Chondrocyte (in vitro differentiated cells): ENCODE measurements around the gene DYNLT2B. TPM values are rescaled to one million over a fixed set of nuclear protein-coding genes. Genes with fewer than 3 reads are reported as not detected.
A peak's percentile ranks its signal among the peaks of the same experiment; 100 is the strongest.

Experiments used
- DNase-seq: peaks from one replicate; pipeline ENCODE4 v3.0.0; 2021; ENCODE audit warnings: mixed read lengths, low spot score
- H3K27ac Mint-ChIP-seq: one replicate; pipeline ENCODE4 v1.8.0; 2021; ENCODE audit warnings: mild to moderate bottlenecking, moderate library complexity, mixed read lengths; ENCODE audit not compliant: unreplicated experiment
- H3K27me3 Mint-ChIP-seq: 2 replicates; pipeline ENCODE4 v1.8.0; 2021; ENCODE audit warnings: low read depth, mixed read lengths
- H3K36me3 Mint-ChIP-seq: 2 replicates; pipeline ENCODE4 v1.8.0; 2021; ENCODE audit warnings: low read depth, mixed read lengths
- H3K4me1 Mint-ChIP-seq: 2 replicates; pipeline ENCODE4 v1.8.0; 2021; ENCODE audit warnings: low read depth, mild to moderate bottlenecking, mixed read lengths
- H3K4me3 Mint-ChIP-seq: one replicate; pipeline ENCODE4 v1.8.0; 2021; ENCODE audit warnings: mild to moderate bottlenecking, moderate library complexity, mixed read lengths; ENCODE audit not compliant: unreplicated experiment
- H3K9me3 Mint-ChIP-seq: 2 replicates; pipeline ENCODE4 v1.8.0; 2021; ENCODE audit warnings: low read depth, mixed read lengths
- CTCF ChIP-seq: fragments of 200-600 bp; sonication (generic); IDR thresholded peaks from 2 replicates; pipeline ENCODE4 v1.5.0; 2021; ENCODE audit warnings: antibody characterized with exemption, mild to moderate bottlenecking, moderate library complexity
- total RNA-seq: library from RNA; stranded (reverse); gene quantifications from 3 replicates; pipeline ENCODE4 v1.2.1, GENCODE V29; 2021

Gene DYNLT2B
- total RNA-seq, 1 donor from 2014 or later, result 12.1 TPM

- no peaks in the 10 kb centered on the region for H3K36me3 Mint-ChIP-seq
- TF ChIP-seq CTCF, result no peak
- peak overlapping the region; percentile 85 for H3K27ac Mint-ChIP-seq
- no peak for DNase-seq
- H3K4me3 Mint-ChIP-seq, result peak overlapping the region; percentile 98
- H3K9me3 Mint-ChIP-seq, result no peaks in the 10 kb centered on the region
- H3K4me1 Mint-ChIP-seq, result peaks cover 45% of the 10 kb centered on the region
- no peaks in the 10 kb centered on the region for H3K27me3 Mint-ChIP-seq
Measured at GRCh38 chr3:196288141-196288460, 29.9 kb downstream of the DYNLT2B start.

GRCh38 chr3:196287440-196288140, 30.4 kb downstream of the DYNLT2B start, which contains the start of gene PCYT1A:
PCYT1A (minus strand) TSS chr3:196287726; CDS start chr3:196270531, 17,195 bp downstream.
- TF ChIP-seq CTCF, result no peak

GRCh38 chr3:196287090-196287439, 31.0 kb downstream of the DYNLT2B start:
- TF ChIP-seq CTCF, result no peak
- no peaks in the 10 kb centered on the region for H3K27me3 Mint-ChIP-seq
- no peak for DNase-seq
- H3K36me3 Mint-ChIP-seq, result no peaks in the 10 kb centered on the region
- H3K9me3 Mint-ChIP-seq, result no peaks in the 10 kb centered on the region
- H3K4me1 Mint-ChIP-seq, result peaks cover 48% of the 10 kb centered on the region
- H3K4me3 Mint-ChIP-seq, result peak overlapping the region; percentile 98
- H3K27ac Mint-ChIP-seq, result peak overlapping the region; percentile 97

More at GRCh38 chr3:196287440-196288140, 30.4 kb downstream of the DYNLT2B start, which contains the start of gene PCYT1A:
- H3K36me3 Mint-ChIP-seq, result no peaks in the 10 kb centered on the region
- no peaks in the 10 kb centered on the region for H3K9me3 Mint-ChIP-seq
- H3K27ac Mint-ChIP-seq, result peak within 1 kb of the TSS; percentile 97
- H3K4me3 Mint-ChIP-seq, result peak within 1 kb of the TSS; percentile 98
- peak; percentile 95 for DNase-seq
- H3K4me1 Mint-ChIP-seq, result peaks cover 45% of the 10 kb centered on the region
- no peaks in the 10 kb centered on the region for H3K27me3 Mint-ChIP-seq

GRCh38 chr3:196284396-196284795, 33.6 kb downstream of the DYNLT2B start:
- Mint-ChIP-seq H3K27ac (peak overlapping the region; percentile 41), H3K36me3 (no peaks in the 10 kb centered on the region), H3K27me3 (no peaks in the 10 kb centered on the region), H3K4me1 (peaks cover 64% of the 10 kb centered on the region), H3K9me3 (no peaks in the 10 kb centered on the region), H3K4me3 (no peak overlapping the region)
- no peak for DNase-seq
- no peak for TF ChIP-seq CTCF

GRCh38 chr3:196281962-196282361, 36.1 kb downstream of the DYNLT2B start:
- TF ChIP-seq CTCF, result no peak
- H3K27me3 Mint-ChIP-seq, result no peaks in the 10 kb centered on the region
- no peaks in the 10 kb centered on the region for H3K9me3 Mint-ChIP-seq
- H3K4me3 Mint-ChIP-seq, result no peak overlapping the region
- no peak overlapping the region for H3K27ac Mint-ChIP-seq
- DNase-seq, result no peak
- no peaks in the 10 kb centered on the region for H3K36me3 Mint-ChIP-seq
- peaks cover 73% of the 10 kb centered on the region for H3K4me1 Mint-ChIP-seq
